ENCODE results near the gene GYG2.
"Not testable (repeated sequence)": the region's sequence is repeated elsewhere in the genome, so short reads cannot be mapped to it uniquely, and the experiment has no call there.

DNA sequence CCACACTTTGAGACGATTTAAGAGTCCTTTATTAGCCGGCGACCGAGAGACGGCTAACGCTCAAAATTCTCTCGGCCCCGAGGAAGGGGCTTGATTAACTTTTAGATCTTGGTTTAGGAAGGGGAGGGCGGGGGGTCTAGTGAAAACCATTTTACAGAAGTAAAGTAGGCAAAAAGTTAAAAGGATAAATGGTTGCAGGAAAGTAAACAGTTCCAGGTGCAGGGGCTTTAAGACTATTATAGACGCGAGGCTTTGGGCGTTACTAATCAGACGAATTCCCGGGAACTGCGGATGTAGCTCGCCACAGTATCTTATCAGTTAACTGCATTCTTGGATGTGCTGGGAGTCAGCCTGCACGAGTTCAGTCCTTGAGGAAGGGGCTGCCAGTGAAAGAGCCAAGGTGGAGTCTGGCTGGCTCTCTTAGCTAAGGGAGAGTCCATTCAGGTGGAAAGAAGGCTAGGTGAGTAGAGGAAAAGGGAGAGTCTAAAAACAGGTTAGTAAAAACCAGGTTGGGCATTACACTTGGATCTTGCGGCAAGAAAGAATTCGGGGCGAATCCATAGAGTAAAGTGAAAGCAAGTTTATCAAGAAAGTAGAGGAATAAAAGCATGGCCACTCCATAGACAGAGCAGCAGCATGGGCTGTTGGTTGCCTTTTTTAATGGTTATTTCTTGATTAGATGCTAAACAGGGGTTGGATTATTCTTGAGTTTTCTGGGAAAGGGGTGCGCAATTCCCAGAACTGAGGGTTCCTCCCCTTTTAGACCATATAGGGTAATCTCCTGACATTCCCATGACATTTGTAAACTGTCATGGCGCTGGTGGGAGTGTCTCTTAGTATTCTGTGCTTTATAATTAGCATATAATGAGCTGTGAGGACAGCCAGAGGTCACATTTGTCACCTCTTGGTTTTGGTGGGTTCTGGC lies 62.1 kb downstream of the GYG2 start:
- TF ChIP-seq CTCF, POLR2A (IDR thresholded peaks at IDR 0.05): not testable (repeated sequence)

Data from prostate gland (tissue), 2 donors.